Fibroblast of mammary gland (primary cell): ENCODE results near the gene SLC35F3.

Source experiments
- DNase-seq: peaks from one replicate; pipeline ENCODE4 v3.0.0-alpha.2; 2010; ENCODE audit warnings: low read depth
- H3K4me3 ChIP-seq: 2 replicates; pipeline ENCODE4 v1.5.1; 2011; ENCODE audit warnings: low read depth, mild to moderate bottlenecking, low read length, moderate library complexity; ENCODE audit not compliant: control insufficient read depth
- CTCF ChIP-seq: conservative IDR thresholded peaks from 2 replicates; pipeline ENCODE4 v1.5.1; 2011; ENCODE audit warnings: low read depth, low read length, inconsistent platforms; ENCODE audit not compliant: control insufficient read depth, insufficient read depth

Gene SLC35F3

GRCh38 chr1:233959102-233959501 lies 54.6 kb downstream of the SLC35F3 start:
- no peak for DNase-seq
- TF ChIP-seq CTCF, result no peak
- H3K4me3 ChIP-seq, result no peak overlapping the region

- no peak for DNase-seq
- TF ChIP-seq CTCF, result no peak
- H3K4me3 ChIP-seq, result no peak overlapping the region
Observed at GRCh38 chr1:233959971-233960370, 55.5 kb downstream of the SLC35F3 start.

- DNase-seq, result no peak
- TF ChIP-seq CTCF, result no peak
- H3K4me3 ChIP-seq, result no peak overlapping the region
Observed at GRCh38 chr1:233960386-233960785, 55.9 kb downstream of the SLC35F3 start.

GRCh38 chr1:233962878-233963277 lies 58.4 kb downstream of the SLC35F3 start:
- no peak overlapping the region for H3K4me3 ChIP-seq
- TF ChIP-seq CTCF, result no peak
- no peak for DNase-seq

- TF ChIP-seq CTCF, result no peak
- H3K4me3 ChIP-seq, result no peak overlapping the region
- no peak for DNase-seq
Observed at GRCh38 chr1:233965856-233966255, 61.4 kb downstream of the SLC35F3 start.

- no peak for DNase-seq
- no peak for TF ChIP-seq CTCF
Observed at GRCh38 chr1:233971753-233972152, 67.3 kb downstream of the SLC35F3 start.

GRCh38 chr1:233972563-233972950 lies 68.1 kb downstream of the SLC35F3 start:
- DNase-seq, result no peak
- no peak for TF ChIP-seq CTCF
- H3K4me3 ChIP-seq, result no peak overlapping the region

More at GRCh38 chr1:233971753-233972152, 67.3 kb downstream of the SLC35F3 start:
- no peak overlapping the region for H3K4me3 ChIP-seq
